Stimulated activated CD8-positive, alpha-beta memory T cell treated with anti-CD3 and anti-CD28 coated beads, Interleukin-12 subunit alpha, Interleukin-12 subunit beta, amount 100 ng/mL, for 1 hour (primary cell): ENCODE results near the gene LIMS2.

Source experiments
- DNase-seq: peaks from one replicate; pipeline ENCODE4 v3.0.0-alpha.2; 2020; ENCODE audit warnings: low read depth

LIMS2 gene

DNA sequence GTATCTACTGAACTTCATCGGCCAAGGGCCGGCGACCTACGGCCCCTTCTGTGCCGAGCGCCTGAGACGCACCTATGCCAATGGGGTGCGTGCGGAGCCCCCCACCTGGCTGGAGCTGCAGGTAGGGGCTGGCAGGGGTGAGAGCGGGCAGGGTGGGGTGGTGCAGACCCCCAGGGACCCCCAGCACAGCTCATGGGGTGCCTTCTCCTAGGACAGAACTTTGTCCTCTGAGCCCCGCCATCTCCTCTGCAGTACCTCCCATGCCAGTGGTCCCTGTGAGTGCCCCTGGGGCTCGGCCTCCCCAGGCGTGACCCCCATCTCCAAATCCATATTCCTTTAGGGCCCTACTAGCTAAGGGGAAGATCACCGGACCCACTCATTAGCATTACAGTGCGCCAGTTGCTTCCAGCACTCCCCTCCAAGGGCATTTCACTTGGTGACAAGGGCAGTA is 53.3 kb downstream of the LIMS2 start:
- DNase-seq, result no peak

DNA sequence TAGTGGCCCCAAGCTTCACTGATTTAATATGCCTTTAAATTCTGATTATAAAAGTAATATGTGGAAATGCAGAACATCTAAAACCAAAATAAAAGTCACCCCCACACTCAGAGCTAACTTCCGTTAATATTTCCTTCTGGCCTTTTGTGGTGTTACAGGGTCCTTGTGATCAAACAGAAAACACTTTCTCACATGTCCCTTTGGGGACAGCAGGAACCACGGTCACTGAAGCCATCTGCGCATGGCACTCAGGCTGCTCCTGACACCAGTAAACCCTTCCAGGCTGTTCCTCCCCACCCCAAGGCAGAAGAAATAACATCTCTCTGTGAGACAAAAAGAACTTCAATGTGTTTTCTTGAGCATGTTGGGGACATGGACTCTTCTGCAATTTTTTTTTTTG is 54.5 kb downstream of the LIMS2 start:
- no peak for DNase-seq

DNA sequence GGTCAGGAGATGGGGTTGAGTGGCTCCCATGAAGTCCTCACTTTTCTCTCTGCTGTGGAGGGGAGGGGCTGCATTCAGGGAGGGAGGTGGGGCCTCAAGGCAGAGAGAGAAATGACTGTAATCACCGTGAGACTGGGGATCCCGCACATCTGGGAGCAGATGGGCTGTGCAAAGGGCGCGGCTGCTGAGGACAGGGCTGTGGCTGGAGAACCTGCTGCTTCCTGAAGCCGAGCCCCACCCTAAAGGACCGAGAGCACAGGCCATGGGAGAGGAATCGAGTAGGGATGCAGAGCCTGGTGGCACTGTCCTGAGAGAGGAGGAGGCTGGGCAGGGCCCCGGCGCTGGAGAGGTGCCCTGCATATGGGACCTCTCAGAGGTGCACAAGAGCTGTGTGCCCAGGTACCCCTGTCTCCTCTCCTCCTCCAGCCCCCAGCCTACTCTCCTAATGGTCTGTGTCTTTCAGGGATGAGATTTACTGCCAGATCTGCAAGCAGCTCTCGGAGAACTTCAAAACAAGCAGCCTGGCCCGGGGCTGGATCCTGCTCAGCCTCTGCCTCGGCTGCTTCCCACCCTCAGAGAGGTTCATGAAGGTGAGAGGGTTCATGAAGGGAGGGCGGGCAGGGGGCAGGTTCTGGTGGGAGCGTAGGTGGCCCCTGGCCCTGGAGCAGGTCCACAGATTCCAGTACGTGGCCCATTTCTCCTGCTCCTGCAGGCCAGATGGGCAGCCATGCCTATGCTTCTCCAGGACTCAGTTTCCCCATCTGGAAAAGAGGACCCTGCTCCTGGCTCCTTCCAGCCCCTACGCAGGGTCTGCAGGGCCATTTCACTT is 55.2 kb downstream of the LIMS2 start:
- no peak for DNase-seq

DNA sequence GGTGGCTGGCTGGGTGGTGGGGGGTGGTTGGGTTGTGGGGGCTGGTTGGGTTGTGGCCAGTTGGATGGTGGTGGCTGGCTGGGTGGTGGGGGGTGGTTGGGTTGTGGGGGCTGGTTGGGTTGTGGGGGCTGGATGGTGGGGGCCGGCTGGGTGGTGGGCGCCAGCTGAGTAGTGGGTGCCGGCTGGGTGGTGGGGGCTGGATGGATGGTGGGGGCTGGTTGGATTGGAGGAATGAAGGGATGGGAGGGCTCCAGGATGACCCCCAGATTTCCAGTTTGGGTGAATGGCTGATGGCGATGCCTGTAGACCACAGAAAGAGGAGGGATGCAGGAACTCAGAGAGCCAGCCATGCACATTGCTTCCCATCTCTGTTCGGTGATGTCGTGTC is 56.1 kb downstream of the LIMS2 start:
- no peak for DNase-seq

DNA sequence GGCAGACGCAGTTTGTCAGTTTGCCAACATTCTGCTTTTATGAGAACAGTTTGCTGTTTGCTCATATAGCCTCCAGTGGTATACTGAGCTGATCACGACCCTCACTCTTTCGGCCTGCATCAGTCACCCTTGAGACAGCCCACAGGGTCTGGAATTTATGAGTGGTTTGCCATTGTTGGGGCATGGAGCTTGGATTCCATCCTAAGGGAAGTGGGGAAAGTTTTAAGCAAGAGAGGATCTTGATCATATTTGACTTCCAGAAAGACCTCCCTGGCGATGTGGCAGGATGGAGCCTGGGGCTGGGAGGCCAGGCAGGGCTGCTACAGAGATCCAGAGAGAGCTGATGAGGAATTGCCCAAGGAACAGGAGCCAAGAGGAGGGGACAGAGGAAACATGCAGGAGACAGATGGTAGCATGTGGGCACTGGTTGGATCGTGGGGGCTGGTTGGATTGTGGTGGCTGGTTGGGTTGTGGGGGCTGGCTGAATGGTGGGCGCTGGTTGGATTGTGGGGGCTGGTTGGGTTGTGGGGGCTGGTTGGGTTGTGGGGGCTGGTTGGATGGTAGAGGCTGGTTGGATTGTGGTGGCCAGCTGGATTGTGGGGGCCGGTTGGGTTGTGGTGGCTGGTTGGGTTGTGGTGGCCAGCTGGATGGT is 56.7 kb downstream of the LIMS2 start:
- no peak for DNase-seq

DNA sequence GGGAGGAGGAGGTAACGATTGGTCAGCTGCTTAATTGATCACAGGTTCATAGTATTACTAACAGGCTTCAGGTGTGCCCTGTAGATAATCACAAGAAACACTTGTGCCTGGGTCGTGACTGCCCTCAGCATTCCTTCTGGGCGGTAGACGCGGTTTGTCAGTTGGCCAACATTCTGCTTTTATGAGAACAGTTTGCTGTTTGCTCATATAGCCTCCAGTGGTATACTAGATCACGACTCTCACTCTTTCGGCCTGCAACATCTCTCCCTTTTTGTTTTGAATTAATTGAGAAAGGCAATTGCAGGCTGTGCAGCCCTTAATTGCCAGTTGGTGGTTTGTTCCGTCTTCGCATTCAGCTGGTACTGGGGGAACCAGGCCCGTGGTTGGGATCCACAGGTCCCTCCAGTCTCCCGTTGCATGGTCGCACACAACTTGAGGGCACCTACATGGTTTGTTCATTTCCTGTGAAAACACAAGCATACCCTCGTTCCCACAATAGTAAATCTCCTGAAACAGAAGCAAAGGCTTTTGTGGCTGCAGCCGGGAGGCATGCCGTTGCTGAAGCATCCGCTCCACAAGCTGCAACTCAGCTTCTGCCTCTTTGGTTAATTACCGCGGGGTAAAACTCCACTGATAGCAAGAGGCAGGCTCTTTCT is 59.7 kb downstream of the LIMS2 start:
- no peak for DNase-seq

DNA sequence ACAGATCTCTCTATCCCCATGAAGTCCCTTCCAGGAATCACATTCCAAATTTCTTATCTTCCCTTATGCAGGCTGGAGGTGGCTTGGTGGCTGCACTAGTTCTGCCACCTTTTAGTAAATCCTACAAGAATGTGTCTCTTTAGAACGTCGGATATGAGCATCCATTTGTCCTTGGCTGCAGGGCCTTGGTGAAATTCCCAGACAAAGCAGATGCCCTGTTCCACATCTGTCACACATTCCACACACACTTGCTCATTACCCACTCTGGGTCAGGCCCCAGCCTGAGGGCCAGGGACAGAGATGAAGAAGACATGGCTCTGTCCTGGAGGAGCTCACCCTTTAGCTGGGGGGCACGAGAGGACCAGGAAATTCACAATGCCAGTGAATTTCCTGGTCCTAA is 60.6 kb downstream of the LIMS2 start:
- no peak for DNase-seq

DNA sequence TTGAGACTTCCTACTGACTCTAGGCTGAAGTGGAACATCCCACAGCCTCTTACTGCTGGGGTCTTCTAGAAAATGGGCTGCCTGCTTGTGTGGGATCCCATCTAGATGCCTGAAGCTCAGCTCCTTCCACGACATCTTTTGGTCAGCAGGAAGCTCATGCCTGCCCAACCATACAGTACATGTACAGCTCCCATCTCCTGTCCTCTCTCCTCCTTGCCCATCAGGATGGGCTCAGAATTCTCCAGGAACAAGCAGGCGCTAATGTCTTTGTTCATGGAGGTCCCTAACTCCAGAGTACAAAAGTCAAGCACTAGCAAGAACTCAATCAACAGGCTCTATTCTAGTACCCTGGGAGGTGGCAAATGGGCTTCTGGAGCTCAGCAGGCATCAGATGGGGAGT is 61.1 kb downstream of the LIMS2 start:
- no peak for DNase-seq

DNA sequence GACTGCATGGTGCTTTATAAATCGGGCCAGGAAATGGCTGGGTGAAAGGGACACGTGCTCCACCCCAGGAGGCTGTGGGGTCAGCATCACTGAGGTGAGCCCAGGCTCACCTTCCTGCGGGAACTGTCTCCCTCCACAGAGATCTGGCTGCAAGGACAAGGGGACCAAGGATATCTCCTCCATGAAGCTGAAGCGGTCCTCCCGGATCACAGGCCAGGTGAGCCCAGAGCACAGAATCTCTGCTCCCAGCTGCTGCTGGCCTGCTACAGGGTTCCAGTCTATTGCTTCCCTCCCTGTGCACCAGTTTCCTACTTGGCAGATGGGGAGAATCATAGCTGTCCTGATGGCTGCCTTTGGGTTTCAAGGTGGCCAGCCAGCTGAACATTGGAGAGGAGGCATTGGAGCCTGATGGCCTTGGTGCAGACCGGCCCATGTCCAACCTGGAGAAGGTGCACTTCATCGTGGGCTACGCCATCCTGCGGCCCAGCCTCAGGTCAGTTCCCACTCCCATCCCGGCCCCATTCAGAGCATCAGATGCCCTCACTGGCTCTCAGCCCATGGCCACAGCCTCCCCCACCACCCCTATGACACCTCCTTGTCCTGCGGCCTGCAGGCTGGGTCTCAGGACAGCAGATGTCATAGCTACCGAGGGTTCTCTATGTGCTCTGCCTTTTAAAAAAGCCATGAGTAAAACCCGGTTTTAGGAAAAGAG is 63.1 kb downstream of the LIMS2 start:
- no peak for DNase-seq

DNA sequence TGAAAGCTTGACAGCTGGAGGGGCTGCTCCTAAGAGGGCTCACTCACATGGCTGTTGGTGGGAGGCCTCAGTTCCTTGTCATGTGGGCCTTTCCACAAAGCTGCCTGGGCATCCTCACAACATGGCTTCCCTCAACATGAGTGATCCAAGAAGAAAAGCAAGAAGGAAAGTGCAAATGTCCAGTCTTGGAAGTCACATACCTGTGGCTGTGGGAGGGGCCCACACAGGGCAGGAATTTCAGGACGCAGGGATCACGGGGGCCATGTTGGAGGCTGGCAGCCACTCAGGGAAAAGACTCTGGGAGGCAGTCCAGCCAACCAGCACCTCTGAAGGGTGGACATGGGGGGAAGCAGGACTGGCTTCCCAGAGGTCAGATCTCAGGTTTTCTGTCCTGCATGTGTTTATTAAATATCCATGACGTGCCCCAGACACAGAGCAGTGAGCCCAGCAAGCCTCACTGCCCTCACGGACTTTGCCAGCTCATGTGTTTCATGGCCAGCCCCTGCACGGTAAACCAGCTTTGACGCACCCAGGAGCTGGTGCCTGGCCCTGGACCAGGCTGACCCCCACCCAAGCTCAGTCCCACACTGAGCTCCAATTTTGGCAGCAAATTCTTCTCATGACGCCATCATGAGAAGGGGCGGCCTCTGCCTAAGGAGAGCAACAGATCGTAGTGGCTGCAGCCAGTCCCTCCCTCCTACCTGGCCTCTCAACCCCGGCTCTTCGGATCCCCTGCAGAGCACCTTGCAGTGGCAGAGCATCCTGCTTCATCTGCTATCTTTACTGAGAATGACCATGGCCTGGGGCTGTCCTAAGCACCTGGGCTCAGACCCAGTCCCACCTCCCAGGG is 64.0 kb downstream of the LIMS2 start:
- DNase-seq, result no peak

DNA sequence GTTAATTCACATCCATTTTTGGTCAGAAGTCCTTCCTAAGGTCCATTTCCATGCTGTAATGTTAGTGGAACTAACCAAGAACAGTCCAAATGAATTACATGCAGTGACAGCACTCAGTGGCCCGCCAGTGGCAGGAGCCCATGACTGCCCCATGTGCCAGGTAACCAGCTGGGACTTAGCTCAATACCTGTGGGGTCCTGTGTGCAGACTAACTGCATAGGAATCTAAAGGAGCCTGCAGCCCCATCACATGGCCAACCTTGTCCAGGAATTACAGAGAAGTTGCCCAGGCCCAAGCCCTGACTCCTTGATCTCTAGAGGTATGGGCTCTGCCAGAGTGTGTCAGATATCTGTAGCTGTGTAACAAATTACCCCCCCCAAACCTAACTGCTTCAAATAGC is 64.8 kb downstream of the LIMS2 start:
- DNase-seq, result no peak

DNA sequence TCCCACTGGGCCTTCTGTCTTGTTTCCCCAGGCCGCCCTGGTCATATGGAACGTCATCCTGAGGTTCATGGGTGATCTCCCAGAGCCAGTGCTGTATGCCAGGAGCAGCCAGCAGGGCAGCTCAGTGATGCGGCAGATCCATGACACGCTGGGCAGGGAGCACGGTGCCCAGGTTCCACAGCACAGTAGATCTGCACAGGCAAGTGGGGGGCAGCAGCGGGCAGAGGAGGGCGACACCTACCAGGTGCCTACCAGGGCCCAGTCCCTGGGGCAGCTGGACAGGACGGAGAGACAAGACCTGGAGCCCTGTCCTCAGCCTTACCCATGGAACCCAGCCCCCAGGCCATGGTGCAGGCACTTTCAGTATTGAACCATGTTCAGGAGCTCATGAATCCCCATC is 65.5 kb downstream of the LIMS2 start:
- DNase-seq, result no peak

DNA sequence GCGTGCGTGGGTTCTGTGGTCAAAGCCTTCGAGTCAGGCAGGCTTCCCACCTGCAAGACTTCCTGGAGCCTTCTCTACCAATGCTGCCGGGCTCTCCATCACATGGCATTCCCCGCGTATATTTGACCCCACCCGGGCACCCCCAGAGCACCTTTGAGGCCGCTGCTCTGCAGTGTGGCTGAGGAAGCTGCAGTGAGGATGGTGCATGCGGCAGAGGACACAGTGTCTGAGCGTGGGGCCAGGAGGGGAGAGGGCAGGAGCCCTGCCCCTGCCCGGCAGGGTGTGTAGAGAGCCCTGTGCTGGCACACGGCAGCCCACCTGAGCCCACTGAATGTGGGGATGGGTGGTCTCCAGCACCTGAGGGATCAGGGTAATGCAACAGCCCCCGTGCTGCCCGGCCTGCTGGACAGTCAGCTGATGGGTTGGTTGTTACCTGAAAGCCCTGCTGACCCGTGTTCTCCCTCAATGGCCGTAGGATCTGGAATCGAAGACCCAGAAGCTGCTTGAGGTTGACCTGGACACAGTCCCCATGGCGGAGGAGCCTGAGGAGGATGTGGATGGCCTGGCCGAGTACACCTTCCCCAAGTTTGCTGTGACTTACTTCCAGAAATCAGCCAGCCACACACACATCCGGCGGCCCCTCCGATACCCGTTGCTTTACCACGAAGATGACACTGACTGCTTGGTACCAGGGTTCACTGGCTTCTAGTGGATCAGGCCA is 66.1 kb downstream of the LIMS2 start:
- DNase-seq, result no peak

DNA sequence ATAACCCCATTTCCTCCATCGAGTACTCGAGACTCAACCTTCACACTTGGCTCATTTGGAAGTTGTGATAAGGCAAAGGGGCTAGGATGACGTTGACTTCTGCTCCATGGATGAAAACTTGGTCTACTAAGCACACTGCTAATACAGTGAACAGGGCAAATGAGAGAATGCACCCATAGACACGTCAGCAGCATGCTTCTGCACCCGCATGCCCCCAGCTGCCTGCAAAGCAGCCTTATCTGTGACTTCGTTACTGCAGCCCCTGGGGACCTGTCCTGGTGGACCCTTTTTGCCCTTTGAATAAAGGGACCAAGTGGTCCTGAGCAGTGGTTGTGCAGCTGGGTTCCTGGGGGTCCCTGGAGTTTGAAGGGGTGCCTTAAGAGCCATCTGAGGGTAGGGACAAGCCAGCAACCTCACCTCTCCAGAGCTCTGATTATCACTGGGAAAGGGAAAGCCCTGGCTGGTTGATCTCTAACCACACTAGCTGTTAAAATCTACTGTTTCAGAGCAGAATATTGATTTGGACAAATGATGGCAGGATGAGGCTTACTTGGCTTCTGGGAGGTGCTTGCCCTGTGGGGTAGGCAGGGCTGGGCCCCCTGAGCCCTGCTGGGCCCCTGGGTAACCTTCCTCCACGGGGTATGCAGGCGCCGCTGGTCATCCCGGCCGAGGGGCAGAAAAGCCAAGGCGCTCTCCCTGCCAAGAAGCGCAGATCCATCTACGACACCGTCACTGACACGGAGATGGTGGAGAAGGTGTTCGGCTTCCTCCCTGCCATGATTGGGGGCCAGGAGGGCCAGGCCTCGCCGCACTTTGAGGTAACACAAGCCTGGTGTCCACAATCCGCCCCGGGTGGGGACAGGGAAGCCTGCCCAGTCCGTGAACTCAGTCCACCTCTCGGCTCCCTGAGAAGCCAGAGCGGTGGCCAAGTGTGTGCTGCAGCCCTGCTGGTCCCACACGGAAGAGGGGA is 67.0 kb downstream of the LIMS2 start:
- no peak for DNase-seq

DNA sequence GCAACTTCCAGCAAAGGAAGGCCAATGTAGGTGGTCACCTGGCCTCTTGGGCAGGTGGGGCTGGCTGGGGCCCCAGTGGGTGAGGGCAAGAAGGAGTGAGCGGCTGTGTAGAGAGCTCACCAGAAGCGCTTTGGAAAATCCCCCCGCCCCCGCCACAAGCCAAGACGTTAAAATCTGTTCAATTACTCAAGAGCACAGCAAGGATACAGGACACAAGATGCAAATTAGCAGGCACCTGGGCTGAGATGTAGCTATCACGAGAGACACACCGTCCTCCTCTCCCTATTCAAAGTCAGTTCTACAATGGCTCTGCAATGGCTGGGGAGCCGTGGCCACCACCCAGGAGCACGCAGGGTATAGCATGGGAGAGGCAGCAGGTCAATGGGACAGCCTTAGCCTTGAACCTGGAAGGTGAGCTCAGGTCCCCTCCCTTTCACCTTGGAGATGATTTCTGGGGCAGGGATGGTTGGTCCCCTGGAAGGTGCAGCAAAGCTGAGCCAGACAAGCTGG is 67.9 kb downstream of the LIMS2 start:
- no peak for DNase-seq

DNA sequence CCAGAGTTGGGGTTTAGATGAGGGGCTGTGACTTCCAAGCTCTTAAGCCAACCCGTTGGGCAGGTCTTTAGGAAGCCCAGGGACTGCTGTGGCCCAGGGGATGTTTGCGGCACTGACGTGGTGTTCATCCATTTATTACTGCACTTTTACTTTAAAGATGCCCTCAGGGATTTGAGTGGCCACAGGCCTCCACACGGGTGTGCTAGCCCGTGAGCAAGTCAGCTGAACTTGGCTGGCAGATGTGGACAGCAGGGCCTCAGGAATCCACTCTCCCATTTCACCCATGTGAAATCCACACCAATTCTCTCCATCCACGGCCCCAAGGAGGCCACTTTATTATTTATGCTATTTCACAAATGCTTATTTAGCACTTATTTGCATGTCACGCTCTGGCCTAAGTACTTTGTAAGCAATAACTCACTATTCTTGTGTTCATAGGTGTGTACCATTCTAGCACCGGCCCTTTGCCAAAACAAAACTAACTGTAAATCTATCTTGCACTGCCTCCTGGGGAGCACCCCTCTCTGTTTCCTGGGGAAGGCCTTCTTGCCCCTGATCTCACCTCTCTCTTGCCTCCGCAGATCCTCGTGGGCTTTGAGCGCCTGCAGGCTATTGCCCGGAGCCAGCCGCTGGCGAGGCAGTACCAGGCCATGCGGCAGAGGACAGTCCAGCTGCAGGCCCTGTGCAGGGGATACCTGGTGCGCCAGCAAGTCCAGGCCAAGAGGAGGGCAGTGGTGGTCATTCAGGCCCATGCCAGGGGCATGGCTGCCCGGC is 68.5 kb downstream of the LIMS2 start:
- DNase-seq, result no peak

DNA sequence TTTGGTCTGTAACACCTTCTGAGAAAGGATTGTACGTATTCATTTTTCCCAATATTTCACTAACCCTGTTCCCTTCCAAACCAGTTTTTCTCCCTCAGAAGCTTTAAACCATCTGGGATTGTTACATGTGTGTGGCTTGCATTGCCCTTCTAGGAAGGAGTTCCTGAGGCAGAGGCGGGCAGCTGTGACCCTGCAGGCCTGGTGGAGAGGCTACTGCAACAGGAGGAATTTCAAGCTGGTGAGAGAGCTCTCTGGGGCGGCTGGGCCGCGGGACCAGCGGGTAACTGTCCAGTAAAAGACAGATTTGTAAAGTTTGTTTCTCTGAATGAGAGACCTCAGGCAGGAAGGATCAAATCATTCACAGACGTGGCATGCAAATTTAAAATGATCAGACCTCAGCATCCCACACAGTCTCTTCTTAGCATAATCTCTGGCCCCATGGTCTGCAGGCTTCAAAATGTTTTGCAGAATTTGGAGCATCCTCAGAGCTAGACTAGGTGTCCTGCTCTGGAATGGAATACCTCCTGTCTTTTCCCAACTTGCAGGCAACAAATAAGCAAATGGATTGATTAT is 69.6 kb downstream of the LIMS2 start:
- DNase-seq, result no peak

DNA sequence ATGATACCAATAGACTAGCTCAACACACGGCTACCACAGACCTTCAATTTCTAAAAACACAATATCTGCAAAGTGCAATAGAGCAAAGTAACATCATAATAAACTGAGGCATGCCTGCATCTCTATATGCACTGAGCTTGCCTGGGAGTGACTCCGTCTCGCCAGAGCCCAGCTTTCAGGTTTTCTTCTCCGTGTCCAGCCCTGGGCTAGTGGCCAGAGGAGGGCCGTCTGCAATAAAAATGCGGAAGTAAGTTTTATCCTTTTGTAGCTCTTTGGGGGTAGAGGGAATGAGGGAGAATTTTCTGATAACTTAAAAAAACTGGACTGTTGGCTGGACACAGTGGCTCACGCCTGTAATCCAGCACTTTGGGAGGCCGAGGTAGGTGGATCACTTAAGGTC is 70.3 kb downstream of the LIMS2 start:
- no peak for DNase-seq
